COLO829 (cell line): Measurements from ENCODE around the gene NPPB.

Source experiments
- DNase-seq: peaks from one replicate; pipeline ENCODE4 v3.0.0; 2012; ENCODE audit warnings: low spot score

NPPB gene

GRCh38 chr1:11833497-11833896 lies 25.2 kb downstream of the NPPB start:
- no peak for DNase-seq

GRCh38 chr1:11831945-11832725 lies 26.6 kb downstream of the NPPB start:
- no peak for DNase-seq

- DNase-seq = no peak
Measured at GRCh38 chr1:11828511-11828910, 30.2 kb downstream of the NPPB start.

- no peak for DNase-seq
Measured at GRCh38 chr1:11826946-11827345, 31.8 kb downstream of the NPPB start.

- DNase-seq = no peak
Measured at GRCh38 chr1:11825131-11825530, 33.6 kb downstream of the NPPB start.

- DNase-seq = no peak
Measured at GRCh38 chr1:11823366-11824137, 35.2 kb downstream of the NPPB start.

GRCh38 chr1:11822091-11822490 lies 36.7 kb downstream of the NPPB start:
- no peak for DNase-seq

GRCh38 chr1:11817192-11817591 lies 41.6 kb downstream of the NPPB start:
- DNase-seq = no peak

- no peak for DNase-seq
Measured at GRCh38 chr1:11813021-11813420, 45.7 kb downstream of the NPPB start.
